Suprapubic skin (tissue), 4 donors: ENCODE measurements around the gene KLF6. TPM values are rescaled to one million over a fixed set of nuclear protein-coding genes. Genes with fewer than 3 reads are reported as not detected.
A peak's percentile ranks its signal among the peaks of the same experiment; 100 is the strongest.

ENCODE experiments used
- DNase-seq, 2 donors: peaks; one replicate each; pipeline ENCODE4 v3.0.0-alpha.2; 2019; ENCODE audit warnings: low spot score in 2 of 2
- H3K27ac ChIP-seq: fragments of 200-600 bp; sonication (generic); one replicate; pipeline ENCODE4 v1.5.1; 2019
- H3K27me3 ChIP-seq: fragments of 200-600 bp; sonication (generic); one replicate; pipeline ENCODE4 v1.5.1; 2019
- H3K36me3 ChIP-seq: fragments of 200-600 bp; sonication (generic); one replicate; pipeline ENCODE4 v1.5.1; 2019
- H3K4me1 ChIP-seq: fragments of 200-600 bp; sonication (generic); one replicate; pipeline ENCODE4 v1.5.1; 2019
- H3K4me3 ChIP-seq: fragments of 200-600 bp; sonication (generic); one replicate; pipeline ENCODE4 v1.5.1; 2019; ENCODE audit warnings: mild to moderate bottlenecking
- H3K9me3 ChIP-seq: fragments of 200-600 bp; sonication (generic); one replicate; pipeline ENCODE4 v1.5.1; 2019
- CTCF ChIP-seq, 2 donors: fragments of 200-600 bp in 1 of 2; fragments of 450-650 bp in 1 of 2; sonication (generic) in 1 of 2; IDR thresholded peaks; one replicate each; pipeline ENCODE4 v1.5.1; 2016 to 2019; ENCODE audit warnings: antibody characterized with exemption in 2 of 2, mild to moderate bottlenecking in 1 of 2, moderate library complexity in 1 of 2
- EP300 ChIP-seq: sonication (generic); formaldehyde crosslinking; IDR thresholded peaks from one replicate; pipeline ENCODE4 v1.6.1; 2017; ENCODE audit warnings: antibody characterized with exemption
- POLR2A ChIP-seq, 2 donors: fragments of 450-650 bp; IDR thresholded peaks; one replicate each; pipeline ENCODE4 v1.6.1; 2017; ENCODE audit warnings: antibody characterized with exemption in 2 of 2, mild to moderate bottlenecking in 2 of 2, moderate library complexity in 2 of 2
- POLR2AphosphoS5 ChIP-seq, 3 donors: sonication (generic); formaldehyde crosslinking; IDR thresholded peaks; one replicate each; pipeline ENCODE4 v1.6.1; 2017; ENCODE audit warnings: antibody characterized with exemption in 3 of 3
- WGBS: methylation state at CpG from one replicate; pipeline ENCODE4 v1.1.5; 2018; 5-methylcytosine and 5-hydroxymethylcytosine counted together
- total RNA-seq, 4 donors: library from RNA; depleted of rRNA; stranded (reverse); fragments of >200 nt; gene quantifications; one replicate each; pipeline ENCODE4 v1.1.0, GENCODE V29; 2016

KLF6 gene
- total RNA-seq, 4 donors from 2014 or later: 242 to 484 (median 276) TPM

DNA sequence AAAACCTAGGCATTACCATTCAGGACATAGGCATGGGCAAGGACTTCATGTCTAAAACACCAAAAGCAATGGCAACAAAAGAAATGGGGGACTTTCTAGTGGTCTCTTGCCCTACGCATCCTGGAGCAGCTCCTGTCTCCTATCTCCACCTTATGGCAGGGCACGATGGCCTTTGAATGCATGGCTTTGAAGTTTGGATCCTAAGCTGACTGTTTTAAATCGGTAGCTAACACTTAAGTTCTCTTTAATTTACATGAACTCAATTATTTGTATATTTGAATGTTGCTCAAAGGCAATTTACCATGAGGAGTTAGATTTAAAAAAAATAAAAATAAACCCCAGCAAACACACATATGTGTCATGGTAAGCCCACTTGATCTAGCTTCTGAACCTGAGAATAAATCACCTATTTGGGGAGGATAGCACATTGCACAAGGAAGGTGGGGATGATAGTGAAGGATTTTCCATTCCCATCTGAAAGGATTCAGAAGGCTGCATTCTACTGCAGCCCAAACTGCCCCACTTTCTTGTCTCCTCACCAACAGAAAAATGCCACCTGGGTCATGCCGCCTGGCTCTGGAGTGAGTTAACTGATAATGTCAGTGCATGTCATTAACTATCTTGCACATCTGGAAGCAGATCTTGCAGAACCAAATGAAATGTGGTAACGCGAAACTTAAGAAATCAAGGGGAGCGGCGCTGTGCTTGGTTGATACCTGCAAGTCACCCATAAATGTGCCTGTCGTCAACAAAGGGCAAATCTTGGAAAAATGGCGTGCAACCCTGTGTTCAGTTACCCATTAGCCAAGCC lies 12.4 kb downstream of the KLF6 start:
- TF ChIP-seq POLR2AphosphoS5 (IDR thresholded peaks at IDR 0.05) (no peak), EP300 (no peak)
- Histone ChIP-seq H3K27me3 (no peaks in the 10 kb centered on the region), H3K27ac (no peak overlapping the region), H3K9me3 (no peaks in the 10 kb centered on the region), H3K4me3 (no peak overlapping the region), H3K4me1 (peaks cover 29% of the 10 kb centered on the region), H3K36me3 (peaks cover 11% of the 10 kb centered on the region)
- DNase-seq: no peak
- WGBS: 77% methylated on average over 10 of the region's 10 CpGs

DNA sequence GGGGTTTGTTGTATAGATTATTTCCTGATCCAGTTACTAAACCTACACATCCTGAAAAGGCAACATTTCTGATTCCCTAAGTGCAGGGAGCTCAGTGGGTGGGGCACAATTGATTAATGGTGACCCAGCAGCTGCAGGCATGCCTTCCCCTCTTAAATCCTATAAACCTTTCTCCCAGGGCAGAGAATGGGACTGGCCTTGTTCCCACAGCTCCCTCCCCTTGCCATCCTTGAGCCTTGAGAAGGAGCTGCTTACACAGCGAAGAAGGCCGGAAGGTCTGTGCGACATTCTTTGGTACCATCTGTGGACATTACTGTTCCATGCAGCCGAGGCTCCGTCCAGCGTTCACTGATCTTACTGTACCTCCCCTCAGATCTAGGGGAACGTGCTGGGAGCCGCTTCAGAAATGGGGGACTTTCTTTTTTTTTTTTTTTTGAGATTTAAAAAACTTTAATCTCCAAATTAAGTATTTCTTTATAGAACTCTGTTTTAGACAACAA lies 14.3 kb downstream of the KLF6 start:
- peaks cover 19% of the 10 kb centered on the region for H3K4me1 ChIP-seq
- WGBS: 97% methylated on average over 8 of the region's 8 CpGs
- H3K27me3 ChIP-seq: no peaks in the 10 kb centered on the region
- no peak for DNase-seq
- H3K4me3 ChIP-seq: no peak overlapping the region
- TF ChIP-seq POLR2AphosphoS5 (IDR thresholded peaks at IDR 0.05) (no peak), EP300 (no peak), CTCF (IDR thresholded peaks at IDR 0.05) (no peak), POLR2A (IDR thresholded peaks at IDR 0.05) (no peak)
- H3K36me3 ChIP-seq: no peaks in the 10 kb centered on the region
- H3K27ac ChIP-seq: no peak overlapping the region
- H3K9me3 ChIP-seq: no peaks in the 10 kb centered on the region

DNA sequence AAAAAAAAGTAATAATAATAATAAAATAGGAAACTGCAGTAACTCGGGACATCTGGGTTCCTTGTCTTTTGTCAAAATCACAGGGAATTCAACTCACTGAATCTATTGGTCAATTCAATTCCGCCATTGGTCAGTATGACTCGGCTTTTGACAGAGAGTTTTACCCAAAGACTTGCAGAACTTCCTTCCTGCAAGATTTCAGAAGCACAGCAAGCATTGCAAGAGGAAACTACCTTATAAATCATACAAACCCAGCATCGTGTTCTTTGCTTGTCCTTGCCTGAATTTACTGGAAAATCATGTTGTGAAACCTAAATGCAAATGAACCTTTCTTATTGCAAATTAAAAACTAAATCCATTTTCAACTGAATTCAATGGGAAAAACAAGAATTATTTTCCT lies 15.5 kb downstream of the KLF6 start:
- Histone ChIP-seq H3K4me3 (no peak overlapping the region), H3K36me3 (no peaks in the 10 kb centered on the region), H3K4me1 (peaks cover 19% of the 10 kb centered on the region), H3K27ac (no peak overlapping the region), H3K27me3 (no peaks in the 10 kb centered on the region), H3K9me3 (no peaks in the 10 kb centered on the region)
- no peak for DNase-seq
- TF ChIP-seq CTCF (IDR thresholded peaks at IDR 0.05): no peak
- no peak for TF ChIP-seq EP300
- TF ChIP-seq POLR2A (IDR thresholded peaks at IDR 0.05): no peak
- TF ChIP-seq POLR2AphosphoS5 (IDR thresholded peaks at IDR 0.05): no peak
- 62% methylated on average over 4 of the region's 4 CpGs for WGBS

- no peak for DNase-seq
- no peak overlapping the region for H3K4me3 ChIP-seq
- 68% methylated on average over 17 of the region's 17 CpGs for WGBS
- peaks cover 41% of the 10 kb centered on the region for H3K4me1 ChIP-seq
- H3K27me3 ChIP-seq: no peaks in the 10 kb centered on the region
- no peaks in the 10 kb centered on the region for H3K9me3 ChIP-seq
- TF ChIP-seq POLR2A (IDR thresholded peaks at IDR 0.05): no peak
- TF ChIP-seq CTCF (IDR thresholded peaks at IDR 0.05): no peak
- TF ChIP-seq POLR2AphosphoS5 (IDR thresholded peaks at IDR 0.05): no peak
- TF ChIP-seq EP300: no peak
- H3K27ac ChIP-seq: no peak overlapping the region
- H3K36me3 ChIP-seq: no peaks in the 10 kb centered on the region
Observed at GRCh38 chr10:3766046-3766756, 18.8 kb downstream of the KLF6 start.

DNA sequence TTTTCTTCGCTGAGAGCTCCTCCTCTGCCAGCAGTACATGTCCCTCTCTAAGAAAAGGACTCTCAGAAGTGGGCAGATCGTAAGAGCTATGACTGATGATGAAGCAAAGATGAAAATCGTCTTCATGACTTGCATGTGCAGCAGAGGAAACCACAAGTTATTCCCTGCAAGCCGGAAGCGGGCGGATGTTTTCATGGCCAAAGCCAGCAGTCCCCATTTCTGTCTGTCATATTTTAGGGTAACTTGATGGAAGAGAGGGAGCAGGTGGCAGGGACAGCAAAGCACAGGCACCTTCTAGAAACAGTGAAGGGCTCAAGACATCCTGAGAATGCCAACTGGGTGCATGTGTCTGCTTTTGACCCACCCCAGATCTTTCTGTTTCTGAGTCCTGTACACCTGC lies 19.9 kb downstream of the KLF6 start:
- peak in 1 of 2 donors; percentile 9 for DNase-seq
- peaks cover 41% of the 10 kb centered on the region for H3K4me1 ChIP-seq
- WGBS: 67% methylated on average over 6 of the region's 6 CpGs
- H3K4me3 ChIP-seq: no peak overlapping the region
- H3K27me3 ChIP-seq: no peaks in the 10 kb centered on the region
- no peaks in the 10 kb centered on the region for H3K9me3 ChIP-seq
- TF ChIP-seq POLR2AphosphoS5 (IDR thresholded peaks at IDR 0.05) (no peak), EP300 (no peak), POLR2A (IDR thresholded peaks at IDR 0.05) (no peak), CTCF (IDR thresholded peaks at IDR 0.05) (no peak)
- peak overlapping the region; percentile 74 for H3K27ac ChIP-seq
- H3K36me3 ChIP-seq: no peaks in the 10 kb centered on the region
